Measurements from ENCODE around the gene NACC2.

Gene NACC2

GRCh38 chr9:136100700-136101614, 5.9 kb upstream of the NACC2 start:
- Histone ChIP-seq H3K4ac (ENCODE audit: low read depth, low read length) (no peak overlapping the region), H3K23ac (ENCODE audit: low read length) (no peak overlapping the region), H3K4me1 (ENCODE audit: control insufficient read depth, low read depth, low read length) (no peaks in the 10 kb centered on the region), H2BK120ac (ENCODE audit: low read depth, low read length) (no peak overlapping the region), H3K4me2 (ENCODE audit: low read length) (no peak overlapping the region), H4K8ac (ENCODE audit: low read depth, low read length) (no peak overlapping the region), H3K4me3 (ENCODE audit: low read length) (no peak overlapping the region), H3K18ac (ENCODE audit: low read length) (no peak overlapping the region), H2BK5ac (ENCODE audit: low read length) (no peak overlapping the region), H3K56ac (ENCODE audit: low read length) (no peak overlapping the region), H3K27me3 (ENCODE audit: insufficient read depth, low read length, poor library complexity) (peaks cover under 1% of the 10 kb centered on the region), H3K79me2 (ENCODE audit: control insufficient read depth, insufficient read depth, low read length) (no peaks in the 10 kb centered on the region), H3K27ac (ENCODE audit: low read depth, low read length) (no peak overlapping the region), H2AK5ac (ENCODE audit: low read length) (no peak overlapping the region), H2BK15ac (replicated peaks; ENCODE audit: low read depth) (no peak overlapping the region), H4K5ac (ENCODE audit: low read length) (no peak overlapping the region), H3K79me1 (ENCODE audit: low read length) (no peaks in the 10 kb centered on the region), H3K36me3 (ENCODE audit: control insufficient read depth, insufficient read depth, low read length) (no peaks in the 10 kb centered on the region), H3K9ac (ENCODE audit: low read length) (no peak overlapping the region)
- no CpG with 5 or more reads among the region's 30 CpGs for WGBS (ENCODE audit: extremely low coverage, insufficient coverage, low lambda C conversion rate)
- DNase-seq: peak; percentile 37

GRCh38 chr9:136099542-136099941, 4.5 kb upstream of the NACC2 start:
- no CpG with 5 or more reads among the region's 25 CpGs for WGBS (ENCODE audit: extremely low coverage, insufficient coverage, low lambda C conversion rate)
- H2BK5ac ChIP-seq (ENCODE audit: low read length): no peak overlapping the region
- H3K4me2 ChIP-seq (ENCODE audit: low read length): no peak overlapping the region
- H3K23ac ChIP-seq (ENCODE audit: low read length): no peak overlapping the region
- no peak overlapping the region for H2BK120ac ChIP-seq (ENCODE audit: low read depth, low read length)
- H3K79me1 ChIP-seq (ENCODE audit: low read length): no peaks in the 10 kb centered on the region
- no peaks in the 10 kb centered on the region for H3K79me2 ChIP-seq (ENCODE audit: control insufficient read depth, insufficient read depth, low read length)
- no peaks in the 10 kb centered on the region for H3K4me1 ChIP-seq (ENCODE audit: control insufficient read depth, low read depth, low read length)
- H2AK5ac ChIP-seq (ENCODE audit: low read length): no peak overlapping the region
- no peak for DNase-seq
- no peaks in the 10 kb centered on the region for H3K36me3 ChIP-seq (ENCODE audit: control insufficient read depth, insufficient read depth, low read length)
- H2BK15ac ChIP-seq (replicated peaks; ENCODE audit: low read depth): no peak overlapping the region
- no peak overlapping the region for H3K9ac ChIP-seq (ENCODE audit: low read length)
- H3K4me3 ChIP-seq (ENCODE audit: low read length): no peak overlapping the region
- no peak overlapping the region for H3K27ac ChIP-seq (ENCODE audit: low read depth, low read length)
- H3K56ac ChIP-seq (ENCODE audit: low read length): no peak overlapping the region
- H4K8ac ChIP-seq (ENCODE audit: low read depth, low read length): no peak overlapping the region
- no peak overlapping the region for H3K18ac ChIP-seq (ENCODE audit: low read length)
- peaks cover 2% of the 10 kb centered on the region for H3K27me3 ChIP-seq (ENCODE audit: insufficient read depth, low read length, poor library complexity)
- no peak overlapping the region for H3K4ac ChIP-seq (ENCODE audit: low read depth, low read length)
- H4K5ac ChIP-seq (ENCODE audit: low read length): no peak overlapping the region

- Histone ChIP-seq H3K9ac (ENCODE audit: low read length) (no peak overlapping the region), H3K4ac (ENCODE audit: low read depth, low read length) (no peak overlapping the region), H2BK15ac (replicated peaks; ENCODE audit: low read depth) (no peak overlapping the region), H2BK120ac (ENCODE audit: low read depth, low read length) (no peak overlapping the region), H2BK5ac (ENCODE audit: low read length) (no peak overlapping the region), H3K27ac (ENCODE audit: low read depth, low read length) (no peak overlapping the region), H3K79me1 (ENCODE audit: low read length) (no peaks in the 10 kb centered on the region), H3K56ac (ENCODE audit: low read length) (no peak overlapping the region), H3K23ac (ENCODE audit: low read length) (no peak overlapping the region), H3K36me3 (ENCODE audit: control insufficient read depth, insufficient read depth, low read length) (no peaks in the 10 kb centered on the region), H3K79me2 (ENCODE audit: control insufficient read depth, insufficient read depth, low read length) (no peaks in the 10 kb centered on the region), H3K18ac (ENCODE audit: low read length) (no peak overlapping the region), H3K4me3 (ENCODE audit: low read length) (no peak overlapping the region), H3K4me2 (ENCODE audit: low read length) (no peak overlapping the region), H4K5ac (ENCODE audit: low read length) (no peak overlapping the region), H2AK5ac (ENCODE audit: low read length) (no peak overlapping the region), H4K8ac (ENCODE audit: low read depth, low read length) (no peak overlapping the region), H3K27me3 (ENCODE audit: insufficient read depth, low read length, poor library complexity) (peaks cover 2% of the 10 kb centered on the region), H3K4me1 (ENCODE audit: control insufficient read depth, low read depth, low read length) (no peaks in the 10 kb centered on the region)
- no peak for DNase-seq
- WGBS (ENCODE audit: extremely low coverage, insufficient coverage, low lambda C conversion rate): no CpG with 5 or more reads among the region's 14 CpGs
These were observed 3.8 kb upstream of the NACC2 start for GRCh38 chr9:136098844-136099243.

GRCh38 chr9:136098210-136098609, 3.1 kb upstream of the NACC2 start:
- H3K18ac ChIP-seq (ENCODE audit: low read length): no peak overlapping the region

GRCh38 chr9:136096505-136097001, 1.5 kb upstream of the NACC2 start:
- Histone ChIP-seq H3K27me3 (ENCODE audit: insufficient read depth, low read length, poor library complexity) (peaks cover 2% of the 10 kb centered on the region), H3K18ac (ENCODE audit: low read length) (no peak overlapping the region), H2BK5ac (ENCODE audit: low read length) (no peak overlapping the region), H2BK15ac (replicated peaks; ENCODE audit: low read depth) (no peak overlapping the region), H3K4ac (ENCODE audit: low read depth, low read length) (no peak overlapping the region), H3K27ac (ENCODE audit: low read depth, low read length) (no peak overlapping the region), H3K79me1 (ENCODE audit: low read length) (no peaks in the 10 kb centered on the region), H2BK120ac (ENCODE audit: low read depth, low read length) (no peak overlapping the region), H3K4me2 (ENCODE audit: low read length) (no peak overlapping the region), H3K79me2 (ENCODE audit: control insufficient read depth, insufficient read depth, low read length) (no peaks in the 10 kb centered on the region), H3K36me3 (ENCODE audit: control insufficient read depth, insufficient read depth, low read length) (no peaks in the 10 kb centered on the region), H3K56ac (ENCODE audit: low read length) (no peak overlapping the region), H4K8ac (ENCODE audit: low read depth, low read length) (no peak overlapping the region), H3K9ac (ENCODE audit: low read length) (no peak overlapping the region), H3K4me1 (ENCODE audit: control insufficient read depth, low read depth, low read length) (no peaks in the 10 kb centered on the region), H3K4me3 (ENCODE audit: low read length) (no peak overlapping the region), H3K23ac (ENCODE audit: low read length) (no peak overlapping the region), H2AK5ac (ENCODE audit: low read length) (no peak overlapping the region), H4K5ac (ENCODE audit: low read length) (no peak overlapping the region)
- DNase-seq: no peak
- no CpG with 5 or more reads among the region's 5 CpGs for WGBS (ENCODE audit: extremely low coverage, insufficient coverage, low lambda C conversion rate)

More at GRCh38 chr9:136098210-136098609, 3.1 kb upstream of the NACC2 start:
- no peaks in the 10 kb centered on the region for H3K79me2 ChIP-seq (ENCODE audit: control insufficient read depth, insufficient read depth, low read length)
- H3K4me3 ChIP-seq (ENCODE audit: low read length): no peak overlapping the region
- H4K8ac ChIP-seq (ENCODE audit: low read depth, low read length): no peak overlapping the region
- no peak overlapping the region for H3K27ac ChIP-seq (ENCODE audit: low read depth, low read length)
- no CpG with 5 or more reads among the region's 11 CpGs for WGBS (ENCODE audit: extremely low coverage, insufficient coverage, low lambda C conversion rate)
- no peak overlapping the region for H2BK5ac ChIP-seq (ENCODE audit: low read length)
- no peak overlapping the region for H3K56ac ChIP-seq (ENCODE audit: low read length)
- H2BK15ac ChIP-seq (replicated peaks; ENCODE audit: low read depth): no peak overlapping the region
- H3K36me3 ChIP-seq (ENCODE audit: control insufficient read depth, insufficient read depth, low read length): no peaks in the 10 kb centered on the region
- H3K4me1 ChIP-seq (ENCODE audit: control insufficient read depth, low read depth, low read length): no peaks in the 10 kb centered on the region
- H3K23ac ChIP-seq (ENCODE audit: low read length): peak overlapping the region; percentile 45
- no peak overlapping the region for H4K5ac ChIP-seq (ENCODE audit: low read length)
- no peak overlapping the region for H3K9ac ChIP-seq (ENCODE audit: low read length)
- H3K79me1 ChIP-seq (ENCODE audit: low read length): no peaks in the 10 kb centered on the region
- H3K4ac ChIP-seq (ENCODE audit: low read depth, low read length): no peak overlapping the region
- no peak overlapping the region for H3K4me2 ChIP-seq (ENCODE audit: low read length)
- H2AK5ac ChIP-seq (ENCODE audit: low read length): no peak overlapping the region
- H2BK120ac ChIP-seq (ENCODE audit: low read depth, low read length): no peak overlapping the region
- DNase-seq: no peak
- peaks cover 2% of the 10 kb centered on the region for H3K27me3 ChIP-seq (ENCODE audit: insufficient read depth, low read length, poor library complexity)

Measured in mesendoderm (in vitro differentiated cells).